ENCODE measurements around the gene PRKG1. TPM values are rescaled to one million over a fixed set of nuclear protein-coding genes. Genes with fewer than 3 reads are reported as not detected.
"Not testable (repeated sequence)": the region's sequence is repeated elsewhere in the genome, so short reads cannot be mapped to it uniquely, and the experiment has no call there.

The PRKG1 gene
- total RNA-seq, 1 experiment from 2014 or later, result 1.7 TPM

- no peak for DNase-seq (ENCODE audit: low read depth)
Observed at GRCh38 chr10:51748959-51749358, 674.7 kb downstream of the PRKG1 start.

GRCh38 chr10:51758366-51758765 is 684.1 kb downstream of the PRKG1 start:
- DNase-seq (ENCODE audit: low read depth), result no peak

- not testable (repeated sequence) for DNase-seq (ENCODE audit: low read depth)
Observed at GRCh38 chr10:51758838-51759237, 684.6 kb downstream of the PRKG1 start.

- DNase-seq (ENCODE audit: low read depth), result no peak
Observed at GRCh38 chr10:51759896-51760534, 685.7 kb downstream of the PRKG1 start.

GRCh38 chr10:51760864-51761640 is 686.8 kb downstream of the PRKG1 start:
- no peak for DNase-seq (ENCODE audit: low read depth)

GRCh38 chr10:51763746-51764145 is 689.5 kb downstream of the PRKG1 start:
- DNase-seq (ENCODE audit: low read depth), result no peak

GRCh38 chr10:51765284-51765971 is 691.1 kb downstream of the PRKG1 start:
- DNase-seq (ENCODE audit: low read depth), result no peak

- no peak for DNase-seq (ENCODE audit: low read depth)
Observed at GRCh38 chr10:51766423-51767102, 692.3 kb downstream of the PRKG1 start.

GRCh38 chr10:51767103-51767763 is 692.9 kb downstream of the PRKG1 start:
- no peak for DNase-seq (ENCODE audit: low read depth)

GRCh38 chr10:51768886-51769465 is 694.7 kb downstream of the PRKG1 start:
- DNase-seq (ENCODE audit: low read depth), result no peak

- no peak for DNase-seq (ENCODE audit: low read depth)
Observed at GRCh38 chr10:51770709-51771108, 696.4 kb downstream of the PRKG1 start.

- no peak for DNase-seq (ENCODE audit: low read depth)
Observed at GRCh38 chr10:51772387-51772786, 698.1 kb downstream of the PRKG1 start.

GRCh38 chr10:51773681-51774080 is 699.4 kb downstream of the PRKG1 start:
- no peak for DNase-seq (ENCODE audit: low read depth)

GRCh38 chr10:51783941-51784340 is 709.7 kb downstream of the PRKG1 start:
- DNase-seq (ENCODE audit: low read depth), result no peak

GRCh38 chr10:51786016-51786683 is 711.9 kb downstream of the PRKG1 start:
- DNase-seq (ENCODE audit: low read depth), result no peak

GRCh38 chr10:51786684-51787035 is 712.4 kb downstream of the PRKG1 start:
- DNase-seq (ENCODE audit: low read depth), result no peak

GRCh38 chr10:51788273-51788672 is 714.0 kb downstream of the PRKG1 start:
- no peak for DNase-seq (ENCODE audit: low read depth)

- DNase-seq (ENCODE audit: low read depth), result no peak
Observed at GRCh38 chr10:51789118-51789517, 714.8 kb downstream of the PRKG1 start.

GRCh38 chr10:51789903-51790302 is 715.6 kb downstream of the PRKG1 start:
- no peak for DNase-seq (ENCODE audit: low read depth)

GRCh38 chr10:51792678-51793077 is 718.4 kb downstream of the PRKG1 start:
- no peak for DNase-seq (ENCODE audit: low read depth)

GRCh38 chr10:51800121-51800520 is 725.8 kb downstream of the PRKG1 start:
- DNase-seq (ENCODE audit: low read depth), result no peak

Data from M059J (cell line).